ENCODE measurements around the gene SLC8A1.

DNA sequence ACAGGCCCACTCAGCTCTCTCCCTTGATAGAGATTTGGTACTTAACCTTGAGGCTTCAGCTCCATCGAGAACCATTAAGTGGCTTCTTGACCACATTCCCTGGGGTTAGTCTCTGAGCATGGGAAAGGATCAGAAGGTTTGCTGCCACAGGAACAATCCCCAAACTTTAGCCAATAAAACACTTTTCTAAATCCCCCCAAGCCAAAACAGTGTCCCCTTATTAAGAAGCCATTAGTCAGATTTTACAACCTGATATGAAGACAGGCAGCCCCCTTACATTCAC is 37.7 kb upstream of the SLC8A1 start:
- TF ChIP-seq POLR2A (IDR thresholded peaks at IDR 0.05; ENCODE audit: low read length) (no peak), GATA1 (IDR thresholded peaks at IDR 0.05; ENCODE audit: low read depth, low read length) (no peak)

Measured in erythroblast (primary cell).